ENCODE data around the gene ADAMTSL4.

- TF ChIP-seq, protein P1, sequence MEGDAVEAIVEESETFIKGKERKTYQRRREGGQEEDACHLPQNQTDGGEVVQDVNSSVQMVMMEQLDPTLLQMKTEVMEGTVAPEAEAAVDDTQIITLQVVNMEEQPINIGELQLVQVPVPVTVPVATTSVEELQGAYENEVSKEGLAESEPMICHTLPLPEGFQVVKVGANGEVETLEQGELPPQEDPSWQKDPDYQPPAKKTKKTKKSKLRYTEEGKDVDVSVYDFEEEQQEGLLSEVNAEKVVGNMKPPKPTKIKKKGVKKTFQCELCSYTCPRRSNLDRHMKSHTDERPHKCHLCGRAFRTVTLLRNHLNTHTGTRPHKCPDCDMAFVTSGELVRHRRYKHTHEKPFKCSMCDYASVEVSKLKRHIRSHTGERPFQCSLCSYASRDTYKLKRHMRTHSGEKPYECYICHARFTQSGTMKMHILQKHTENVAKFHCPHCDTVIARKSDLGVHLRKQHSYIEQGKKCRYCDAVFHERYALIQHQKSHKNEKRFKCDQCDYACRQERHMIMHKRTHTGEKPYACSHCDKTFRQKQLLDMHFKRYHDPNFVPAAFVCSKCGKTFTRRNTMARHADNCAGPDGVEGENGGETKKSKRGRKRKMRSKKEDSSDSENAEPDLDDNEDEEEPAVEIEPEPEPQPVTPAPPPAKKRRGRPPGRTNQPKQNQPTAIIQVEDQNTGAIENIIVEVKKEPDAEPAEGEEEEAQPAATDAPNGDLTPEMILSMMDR (IDR thresholded peaks at IDR 0.05), result no peak
- no peak for TF ChIP-seq POLR2A (IDR thresholded peaks at IDR 0.05)
- no peak for TF ChIP-seq POLR2AphosphoS5 (IDR thresholded peaks at IDR 0.05)
Observed at GRCh38 chr1:150507912-150508864, 41.0 kb upstream of the ADAMTSL4 start, which contains the start of gene ECM1.
